ENCODE measurements around the gene ZNRF2. TPM values are rescaled to one million over a fixed set of nuclear protein-coding genes. Genes with fewer than 3 reads are reported as not detected.
A peak's percentile ranks its signal among the peaks of the same experiment; 100 is the strongest.

ZNRF2 gene
- total and polyA plus RNA-seq, 10 of the 15 experiments (the other 5 are each of a cell fraction or from before 2014, with no cell fraction given), result 1.2 to 20.4 (median 9.5) TPM

GRCh38 chr7:30280631-30281030 lies 3.8 kb upstream of the ZNRF2 start (continued):
- no peak for TF ChIP-seq ZBTB40 (IDR thresholded peaks at IDR 0.05; ENCODE audit: borderline replicate concordance)
- TF ChIP-seq IRF5 (IDR thresholded peaks at IDR 0.05; ENCODE audit: borderline replicate concordance), result no peak

- TF ChIP-seq POU2F2 (IDR thresholded peaks at IDR 0.05; ENCODE audit: borderline replicate concordance, low read depth, low read length) (0 out of 3 replicates have a peak, but pooled peaks have one; percentile 39), SMARCA5 (IDR thresholded peaks at IDR 0.05) (no peak), RUNX3 (IDR thresholded peaks at IDR 0.05; ENCODE audit: low read length) (0 out of 2 replicates have a peak, but pooled peaks have one; percentile 8)
- no TSS peak for BruUV-seq (replicated peaks)
- RAD21 ChIA-PET (ENCODE audit: unreplicated experiment), result interaction anchor here (0.6 to 8.1 kb wide), 6 partner anchors 10 to 117 kb away, joined by 3 to 108 read pairs (median 6); no protein-coding TSS in a partner anchor
- Histone ChIP-seq H3K36me3 (ENCODE audit: control insufficient read depth in 2 of 2, insufficient read depth in 2 of 2, low read length in 1 of 2) (no peaks in the 10 kb centered on the region), H3K4me3 (no peak overlapping the region), H4K20me1 (ENCODE audit: control insufficient read depth, insufficient read depth) (no peaks in the 10 kb centered on the region), H3K4me1 (ENCODE audit: control insufficient read depth, insufficient read depth, low read length) (peaks cover 16% of the 10 kb centered on the region), H3K4me2 (ENCODE audit: control insufficient read depth, insufficient read depth) (no peak overlapping the region), H3K27ac (ENCODE audit: control insufficient read depth, insufficient read depth) (no peak overlapping the region), H3K79me2 (ENCODE audit: control insufficient read depth, insufficient read depth, low read length) (peaks cover 7% of the 10 kb centered on the region), H3K9me3 (replicated peaks; ENCODE audit: control insufficient read depth, insufficient read depth, low read length) (no peaks in the 10 kb centered on the region), H2AFZ (ENCODE audit: control insufficient read depth, low read depth, low read length) (no peak overlapping the region), H3K27me3 (replicated peaks in 1 of 2; ENCODE audit: control insufficient read depth in 2 of 2, insufficient read depth in 2 of 2, low read length in 1 of 2) (no peaks in the 10 kb centered on the region), H3K9ac (ENCODE audit: control insufficient read depth, insufficient read depth, low read length) (no peak overlapping the region)
- FAIRE-seq, result no peak
- WGBS (ENCODE audit: insufficient coverage, insufficient replicate concordance, low lambda C conversion rate, missing lambda C conversion rate), result 5% methylated on average over 1 of the region's 1 CpG
- no peak for ATAC-seq
- CTCF ChIA-PET, result interaction anchor here (1.2 to 1.8 kb wide), 3 partner anchors 42 to 459 kb away, joined by 4 to 10 read pairs (median 5); no protein-coding TSS in a partner anchor
- SMC1A ChIA-PET (ENCODE audit: uncharacterized antibody, unreplicated experiment), result interaction anchor here (0.7 to 12.0 kb wide), 8 partner anchors 12 to 129 kb away, joined by 3 to 202 read pairs (median 4); no protein-coding TSS in a partner anchor
- POLR2A ChIA-PET, result interaction anchor here (2.9 kb wide), 1 partner anchor 67 kb away, joined by 6 read pairs; no protein-coding TSS in a partner anchor
- no peak for DNase-seq (ENCODE audit: low read depth, low spot score)
- intact Hi-C loops (cut with micrococcal nuclease; ENCODE audit: unreplicated experiment), result loop anchor here (10.0 kb wide), 1 partner anchor 164 kb away; no protein-coding TSS in a partner anchor
- in situ Hi-C loops (cut with MboI), result loop anchor here (5.0 kb wide), 1 partner anchor 119 kb away; no protein-coding TSS in a partner anchor
Measured at GRCh38 chr7:30281263-30281662, 3.1 kb upstream of the ZNRF2 start.

All from GM12878 (cell line).